Dermis blood vessel endothelial cell (primary cell): ENCODE measurements around the gene NDUFV1. TPM values are rescaled to one million over a fixed set of nuclear protein-coding genes. Genes with fewer than 3 reads are reported as not detected.

Source experiments
- DNase-seq: peaks from one replicate; pipeline ENCODE4 v3.0.0; 2010
- total RNA-seq: library from RNA; depleted of rRNA; stranded (reverse); fragments of >200 nt; gene quantifications from 2 replicates; pipeline ENCODE4 v1.2.3, GENCODE V29; 2014

NDUFV1 gene
- 166 and 175 TPM in 2 replicates for total RNA-seq

DNA sequence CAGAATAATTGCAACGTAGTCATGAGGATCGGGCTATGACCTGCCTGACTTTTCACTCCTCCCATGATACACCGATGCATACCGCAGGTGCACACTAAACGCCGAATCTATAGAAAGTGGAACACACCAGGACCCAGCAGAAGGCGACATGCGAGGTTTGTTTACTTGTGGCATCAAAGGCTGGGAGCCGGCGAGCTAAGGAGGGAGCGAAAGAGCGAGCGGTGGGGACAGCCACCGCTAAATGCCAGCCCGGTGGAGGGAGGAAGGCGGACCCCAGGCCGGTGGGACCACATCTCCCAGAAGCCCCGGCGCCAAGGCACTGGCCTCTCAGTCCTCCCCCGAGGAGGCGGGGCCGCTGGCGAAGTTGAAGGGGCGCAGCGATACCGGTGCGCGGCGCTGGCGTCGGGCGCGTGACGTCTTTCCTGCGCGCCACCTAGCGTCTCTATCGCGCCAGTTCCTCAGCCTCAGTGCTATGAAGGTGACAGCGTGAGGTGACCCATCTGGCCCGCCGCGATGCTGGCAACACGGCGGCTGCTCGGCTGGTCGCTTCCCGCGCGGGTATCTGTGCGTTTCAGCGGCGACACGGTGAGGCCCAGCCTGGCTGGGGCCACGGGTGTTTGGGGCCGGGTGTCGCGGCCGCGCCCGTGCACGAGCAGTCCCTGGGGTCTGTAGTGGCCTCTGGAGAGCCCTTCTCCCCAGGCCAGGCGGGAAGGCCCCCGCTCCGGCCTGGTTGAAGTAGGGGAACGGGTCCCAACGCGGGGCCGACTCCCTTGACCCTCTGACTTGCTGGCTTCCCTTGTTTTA, at the start of gene NDUFV1:
TSS of gene NDUFV1 (plus strand) at position 445 of the 804 bp plus-strand sequence. CDS start at position 514, 69 bp downstream.
- peak; percentile 95 for DNase-seq

DNA sequence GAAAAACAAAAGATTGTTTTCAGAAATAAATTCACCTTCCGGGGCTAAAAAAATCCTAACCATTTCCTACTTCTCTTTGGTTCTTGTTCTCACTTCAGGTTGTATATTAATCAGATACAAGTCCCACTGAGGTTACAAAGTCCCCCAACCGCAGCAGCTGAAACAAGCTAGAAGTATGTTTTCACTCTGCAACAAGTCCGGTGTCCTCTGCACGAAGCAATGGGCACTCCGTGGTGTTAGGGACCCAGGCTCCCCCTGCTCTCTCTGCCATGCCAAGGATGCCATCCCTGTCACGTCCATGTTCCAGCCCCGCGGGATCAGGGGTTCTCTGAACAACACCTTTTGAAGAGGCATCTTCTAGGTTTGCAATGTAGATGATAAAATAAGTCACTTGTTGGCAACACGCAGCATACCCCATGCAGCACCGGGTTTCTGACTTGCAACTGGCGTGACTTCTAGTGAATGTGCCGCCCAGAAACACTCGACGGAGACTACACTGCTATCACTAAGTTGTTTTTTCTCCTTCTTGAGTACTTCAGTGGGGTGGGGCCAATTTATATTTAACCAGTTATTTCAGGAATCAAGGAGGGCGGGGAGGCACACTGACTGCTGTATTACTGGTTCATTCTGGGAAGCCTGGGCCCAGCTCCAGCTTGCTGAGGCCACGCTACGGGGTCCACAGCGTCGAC, 48.5 kb upstream of the NDUFV1 start:
- no peak for DNase-seq

- DNase-seq = no peak
Observed at GRCh38 chr11:67561971-67562619, 44.6 kb upstream of the NDUFV1 start.

DNA sequence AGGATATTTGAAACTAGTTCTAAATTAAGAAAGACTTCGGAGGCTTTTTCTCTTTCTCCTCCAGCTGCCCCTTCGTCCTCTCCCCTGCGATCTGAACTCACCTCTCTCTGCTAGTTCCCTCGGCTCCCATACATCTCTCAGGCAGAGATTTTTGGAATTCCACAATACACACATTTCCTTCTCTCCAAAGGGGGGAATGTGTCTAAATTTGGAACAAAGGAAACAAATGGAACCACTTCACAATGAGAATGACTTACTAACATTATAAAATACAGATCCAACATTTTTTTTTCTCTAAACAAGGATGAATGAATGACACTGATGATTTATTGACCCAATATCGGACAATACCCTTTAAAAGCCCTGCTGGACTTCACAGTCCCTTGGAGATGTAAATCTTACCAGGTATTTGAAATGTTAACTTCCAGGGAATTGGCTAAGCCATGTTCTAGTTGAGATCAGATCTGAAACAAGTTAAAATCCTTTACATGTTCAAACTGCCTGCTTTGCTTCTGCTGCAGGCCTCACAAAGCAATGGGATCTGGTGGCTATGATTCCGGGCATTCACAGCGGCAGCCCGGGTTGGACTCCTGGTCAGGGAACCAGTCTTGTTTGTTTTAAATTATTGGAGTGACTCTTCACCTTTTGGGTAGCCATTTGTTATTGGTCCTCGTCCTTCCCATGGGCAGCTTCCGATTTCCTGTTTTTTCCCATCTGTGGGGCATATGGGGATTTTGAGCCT, 43.6 kb upstream of the NDUFV1 start:
- peak; percentile 50 for DNase-seq

DNA sequence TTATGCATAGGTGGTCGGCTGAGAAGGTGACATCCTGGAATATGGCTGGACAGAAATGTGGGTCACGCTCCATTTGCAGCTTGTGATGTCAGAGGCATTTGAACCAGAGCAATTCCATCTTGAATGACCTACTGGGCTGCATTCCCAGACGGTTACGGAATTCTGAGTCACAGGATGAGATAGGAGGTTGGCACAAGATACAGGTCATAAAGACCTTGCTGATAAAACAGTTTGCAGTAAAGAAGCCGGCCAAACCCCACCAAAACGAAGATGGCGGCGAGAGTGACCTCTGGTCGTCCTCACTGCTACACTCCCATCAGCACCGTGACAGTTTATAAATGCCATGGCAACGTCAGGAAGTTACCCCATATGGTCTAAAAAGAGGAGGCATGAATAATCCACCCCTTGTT, 43.0 kb upstream of the NDUFV1 start:
- peak; percentile 94 for DNase-seq

DNA sequence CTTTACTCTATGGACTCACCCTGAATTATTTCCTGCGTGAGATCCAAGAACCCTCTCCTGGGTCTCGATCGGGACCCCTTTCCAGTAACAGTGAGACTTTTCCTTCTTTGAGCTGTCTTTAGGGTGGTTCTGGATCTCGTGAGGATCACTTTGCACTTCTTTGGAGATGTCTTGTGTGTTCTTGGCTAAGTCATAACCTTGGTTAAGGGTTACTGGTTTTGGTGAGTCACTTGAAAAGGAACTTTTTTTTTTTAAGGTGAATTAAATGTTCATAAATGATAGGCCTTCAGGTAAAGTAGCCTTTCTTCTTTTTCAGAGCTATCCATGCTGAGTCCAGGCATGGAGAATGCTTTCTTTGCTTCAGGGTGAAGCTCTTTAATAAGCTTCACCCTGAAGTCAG, 42.5 kb upstream of the NDUFV1 start:
- DNase-seq = no peak

- no peak for DNase-seq
Observed at GRCh38 chr11:67571443-67571842, 35.3 kb upstream of the NDUFV1 start.

- DNase-seq = no peak
Observed at GRCh38 chr11:67572305-67572704, 34.4 kb upstream of the NDUFV1 start.

- peak; percentile 74 for DNase-seq
Observed at GRCh38 chr11:67572747-67573419, 33.9 kb upstream of the NDUFV1 start.

GRCh38 chr11:67574938-67575337, 31.8 kb upstream of the NDUFV1 start:
- no peak for DNase-seq

DNA sequence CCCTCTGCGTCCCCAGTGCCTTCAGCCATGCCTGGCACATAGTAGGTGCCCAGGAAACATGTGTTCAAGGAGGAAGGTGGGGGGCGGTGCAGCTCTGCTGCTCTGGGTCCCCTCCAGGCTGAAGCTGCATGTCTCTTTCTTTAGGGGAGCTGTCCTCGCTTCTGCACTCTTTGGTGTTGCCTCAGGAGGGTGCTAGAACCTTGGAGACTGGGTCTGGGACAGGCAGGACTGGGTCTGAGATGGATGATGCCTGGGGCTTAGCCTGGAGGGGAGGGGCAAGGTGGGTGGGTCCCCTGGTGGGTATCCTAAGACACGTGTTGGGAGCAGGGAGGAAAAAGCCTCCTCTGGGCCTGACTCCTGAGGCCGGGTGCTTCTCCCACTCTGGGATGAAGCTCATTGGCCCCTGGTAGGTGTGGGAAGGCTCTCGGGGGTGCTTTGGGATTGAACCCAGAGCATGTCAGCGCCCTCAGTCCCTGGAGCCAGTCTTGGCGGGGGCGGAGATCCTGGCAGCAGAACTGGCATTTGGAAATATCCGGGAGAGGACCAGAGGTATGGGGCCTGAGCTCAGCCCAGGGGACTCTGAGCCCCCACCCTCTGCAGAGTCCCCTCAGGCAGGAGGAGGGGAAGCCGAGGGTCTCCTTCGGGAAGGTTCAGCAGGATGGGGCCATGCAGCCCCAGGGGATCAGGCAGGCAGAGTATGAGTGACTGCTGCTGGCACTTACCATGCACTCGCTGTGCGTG, 29.8 kb upstream of the NDUFV1 start:
- DNase-seq = no peak

DNA sequence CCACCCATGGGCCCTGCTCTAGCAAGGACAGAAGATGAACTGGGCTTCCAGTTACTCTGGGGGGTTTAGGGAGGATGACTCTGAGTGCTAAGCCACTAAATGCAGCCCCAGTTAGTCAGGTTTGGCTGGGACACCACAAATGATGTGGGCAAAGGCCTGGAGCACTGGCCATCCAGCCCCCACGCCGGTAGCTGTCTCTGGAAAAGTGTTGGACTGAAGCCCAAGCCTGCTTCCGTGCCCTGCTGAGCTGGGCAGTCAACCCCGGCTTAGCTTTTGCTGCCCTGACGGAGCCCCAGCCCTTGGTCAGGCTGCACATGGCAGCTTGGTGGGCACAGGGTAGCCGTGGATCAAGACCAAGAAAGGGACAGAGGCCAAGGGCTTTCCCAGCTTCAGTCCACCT, 28.8 kb upstream of the NDUFV1 start:
- no peak for DNase-seq

DNA sequence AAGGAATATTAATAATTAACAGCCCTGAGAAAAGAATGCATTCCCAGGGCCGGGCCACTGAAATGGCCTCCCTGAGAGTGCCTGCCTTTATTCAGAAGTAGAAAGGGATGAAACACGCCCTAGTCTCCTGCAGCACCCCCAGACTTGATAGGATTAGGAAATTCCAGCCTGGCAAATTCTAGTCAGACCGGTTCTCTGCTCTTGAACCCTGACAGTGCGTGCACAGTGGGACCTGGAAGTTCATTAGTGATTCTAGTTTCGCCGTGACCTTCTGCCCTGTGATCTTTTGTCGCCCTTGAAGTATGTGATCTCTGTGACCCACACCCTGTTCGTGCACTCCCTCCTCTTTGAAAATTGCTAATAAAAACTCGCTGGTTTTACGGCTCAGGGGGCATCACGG, 25.3 kb upstream of the NDUFV1 start:
- DNase-seq = no peak

GRCh38 chr11:67582011-67582410, 24.7 kb upstream of the NDUFV1 start:
- DNase-seq = no peak

DNA sequence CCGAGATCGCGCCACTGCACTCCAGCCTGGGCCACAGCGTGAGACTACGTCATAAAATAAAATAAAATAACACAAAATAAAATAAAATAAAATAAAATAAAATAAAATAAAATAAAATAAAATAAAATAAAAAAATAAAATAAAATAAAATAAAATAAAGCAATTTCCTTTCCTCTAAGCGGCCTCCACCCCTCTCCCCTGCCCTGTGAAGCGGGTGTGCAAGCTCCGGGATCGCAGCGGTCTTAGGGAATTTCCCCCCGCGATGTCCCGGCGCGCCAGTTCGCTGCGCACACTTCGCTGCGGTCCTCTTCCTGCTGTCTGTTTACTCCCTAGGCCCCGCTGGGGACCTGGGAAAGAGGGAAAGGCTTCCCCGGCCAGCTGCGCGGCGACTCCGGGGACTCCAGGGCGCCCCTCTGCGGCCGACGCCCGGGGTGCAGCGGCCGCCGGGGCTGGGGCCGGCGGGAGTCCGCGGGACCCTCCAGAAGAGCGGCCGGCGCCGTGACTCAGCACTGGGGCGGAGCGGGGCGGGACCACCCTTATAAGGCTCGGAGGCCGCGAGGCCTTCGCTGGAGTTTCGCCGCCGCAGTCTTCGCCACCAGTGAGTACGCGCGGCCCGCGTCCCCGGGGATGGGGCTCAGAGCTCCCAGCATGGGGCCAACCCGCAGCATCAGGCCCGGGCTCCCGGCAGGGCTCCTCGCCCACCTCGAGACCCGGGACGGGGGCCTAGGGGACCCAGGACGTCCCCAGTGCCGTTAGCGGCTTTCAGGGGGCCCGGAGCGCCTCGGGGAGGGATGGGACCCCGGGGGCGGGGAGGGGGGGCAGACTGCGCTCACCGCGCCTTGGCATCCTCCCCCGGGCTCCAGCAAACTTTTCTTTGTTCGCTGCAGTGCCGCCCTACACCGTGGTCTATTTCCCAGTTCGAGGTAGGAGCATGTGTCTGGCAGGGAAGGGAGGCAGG, 23.2 kb upstream of the NDUFV1 start, which contains the start of gene GSTP1:
TSS of gene GSTP1 (plus strand) at position 566 of the 958 bp plus-strand sequence. CDS start at position 598, 32 bp downstream.
- DNase-seq = peak; percentile 91

DNA sequence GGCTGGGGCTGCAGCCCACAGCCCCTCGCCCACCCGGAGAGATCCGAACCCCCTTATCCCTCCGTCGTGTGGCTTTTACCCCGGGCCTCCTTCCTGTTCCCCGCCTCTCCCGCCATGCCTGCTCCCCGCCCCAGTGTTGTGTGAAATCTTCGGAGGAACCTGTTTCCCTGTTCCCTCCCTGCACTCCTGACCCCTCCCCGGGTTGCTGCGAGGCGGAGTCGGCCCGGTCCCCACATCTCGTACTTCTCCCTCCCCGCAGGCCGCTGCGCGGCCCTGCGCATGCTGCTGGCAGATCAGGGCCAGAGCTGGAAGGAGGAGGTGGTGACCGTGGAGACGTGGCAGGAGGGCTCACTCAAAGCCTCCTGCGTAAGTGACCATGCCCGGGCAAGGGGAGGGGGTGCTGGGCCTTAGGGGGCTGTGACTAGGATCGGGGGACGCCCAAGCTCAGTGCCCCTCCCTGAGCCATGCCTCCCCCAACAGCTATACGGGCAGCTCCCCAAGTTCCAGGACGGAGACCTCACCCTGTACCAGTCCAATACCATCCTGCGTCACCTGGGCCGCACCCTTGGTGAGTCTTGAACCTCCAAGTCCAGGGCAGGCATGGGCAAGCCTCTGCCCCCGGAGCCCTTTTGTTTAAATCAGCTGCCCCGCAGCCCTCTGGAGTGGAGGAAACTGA, 22.4 kb upstream of the NDUFV1 start:
- DNase-seq = peak; percentile 62

DNA sequence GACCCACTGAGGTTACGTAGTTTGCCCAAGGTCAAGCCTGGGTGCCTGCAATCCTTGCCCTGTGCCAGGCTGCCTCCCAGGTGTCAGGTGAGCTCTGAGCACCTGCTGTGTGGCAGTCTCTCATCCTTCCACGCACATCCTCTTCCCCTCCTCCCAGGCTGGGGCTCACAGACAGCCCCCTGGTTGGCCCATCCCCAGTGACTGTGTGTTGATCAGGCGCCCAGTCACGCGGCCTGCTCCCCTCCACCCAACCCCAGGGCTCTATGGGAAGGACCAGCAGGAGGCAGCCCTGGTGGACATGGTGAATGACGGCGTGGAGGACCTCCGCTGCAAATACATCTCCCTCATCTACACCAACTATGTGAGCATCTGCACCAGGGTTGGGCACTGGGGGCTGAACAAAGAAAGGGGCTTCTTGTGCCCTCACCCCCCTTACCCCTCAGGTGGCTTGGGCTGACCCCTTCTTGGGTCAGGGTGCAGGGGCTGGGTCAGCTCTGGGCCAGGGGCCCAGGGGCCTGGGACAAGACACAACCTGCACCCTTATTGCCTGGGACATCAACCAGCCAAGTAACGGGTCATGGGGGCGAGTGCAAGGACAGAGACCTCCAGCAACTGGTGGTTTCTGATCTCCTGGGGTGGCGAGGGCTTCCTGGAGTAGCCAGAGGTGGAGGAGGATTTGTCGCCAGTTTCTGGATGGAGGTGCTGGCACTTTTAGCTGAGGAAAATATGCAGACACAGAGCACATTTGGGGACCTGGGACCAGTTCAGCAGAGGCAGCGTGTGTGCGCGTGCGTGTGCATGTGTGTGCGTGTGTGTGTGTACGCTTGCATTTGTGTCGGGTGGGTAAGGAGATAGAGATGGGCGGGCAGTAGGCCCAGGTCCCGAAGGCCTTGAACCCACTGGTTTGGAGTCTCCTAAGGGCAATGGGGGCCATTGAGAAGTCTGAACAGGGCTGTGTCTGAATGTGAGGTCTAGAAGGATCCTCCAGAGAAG, 21.6 kb upstream of the NDUFV1 start:
- DNase-seq = no peak

DNA sequence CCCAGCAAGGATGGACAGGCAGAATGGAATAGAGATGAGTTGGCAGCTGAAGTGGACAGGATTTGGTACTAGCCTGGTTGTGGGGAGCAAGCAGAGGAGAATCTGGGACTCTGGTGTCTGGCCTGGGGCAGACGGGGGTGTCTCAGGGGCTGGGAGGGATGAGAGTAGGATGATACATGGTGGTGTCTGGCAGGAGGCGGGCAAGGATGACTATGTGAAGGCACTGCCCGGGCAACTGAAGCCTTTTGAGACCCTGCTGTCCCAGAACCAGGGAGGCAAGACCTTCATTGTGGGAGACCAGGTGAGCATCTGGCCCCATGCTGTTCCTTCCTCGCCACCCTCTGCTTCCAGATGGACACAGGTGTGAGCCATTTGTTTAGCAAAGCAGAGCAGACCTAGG, 20.8 kb upstream of the NDUFV1 start:
- DNase-seq = no peak
